Measurements from ENCODE around the gene PNMA6E. TPM values are rescaled to one million over a fixed set of nuclear protein-coding genes. Genes with fewer than 3 reads are reported as not detected.

PNMA6E gene
- total and polyA plus RNA-seq, 4 donors = 0.08 TPM; not detected in 3

DNA sequence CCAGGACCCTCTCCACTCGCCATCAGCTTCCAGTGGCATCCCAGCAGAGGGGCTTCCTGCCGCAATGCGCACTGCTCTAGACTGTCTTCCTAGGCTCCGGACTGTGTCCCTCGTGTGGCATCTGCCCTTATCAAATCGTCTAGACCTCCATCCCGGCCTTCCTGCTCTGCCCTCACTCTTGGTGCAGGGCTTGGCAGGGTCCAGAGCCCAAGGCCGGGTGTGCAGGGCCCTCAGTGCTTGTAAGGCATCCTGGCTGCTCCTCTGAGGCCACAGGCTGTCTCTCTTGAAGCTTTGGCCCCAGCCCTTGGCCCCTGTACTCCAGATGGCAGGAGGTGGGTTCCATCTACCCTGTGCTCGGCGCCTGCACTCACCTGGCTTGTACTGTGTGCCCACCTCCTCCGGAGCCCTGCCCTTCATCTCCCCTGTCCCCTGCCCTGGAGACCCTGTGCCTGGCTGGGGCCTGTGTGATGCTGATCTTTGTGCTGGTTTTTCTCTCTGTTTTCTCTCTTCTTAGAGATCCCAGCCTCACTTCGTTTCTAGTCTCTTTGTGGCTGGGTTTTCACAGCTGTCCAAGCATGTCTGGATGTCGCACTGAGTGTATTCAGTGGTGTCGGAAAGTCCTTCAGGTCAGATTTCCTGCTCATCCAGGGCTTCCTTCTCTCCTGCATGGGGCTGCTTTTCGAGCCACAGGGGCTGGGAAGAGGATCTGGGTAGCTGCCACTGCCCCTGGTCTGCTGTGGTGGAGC lies 48.4 kb upstream of the PNMA6E start:
- Histone ChIP-seq H3K4me3 (no peak overlapping the region), H3K36me3 (ENCODE audit: control insufficient read depth in 4 of 4, insufficient read depth in 4 of 4, low read length in 4 of 4) (peaks cover 0 to 1% (median 0%) of the 10 kb centered on the region in 4 donors), H3K27ac (ENCODE audit: low read depth in 1 of 2, low read length in 1 of 2) (no peak overlapping the region), H3K9ac (ENCODE audit: insufficient read depth in 1 of 2, low read length in 2 of 2) (no peak overlapping the region), H3K9me3 (ENCODE audit: control insufficient read depth in 4 of 4, insufficient read depth in 3 of 4, low read length in 3 of 4) (peaks cover 0 to 1% (median 0%) of the 10 kb centered on the region in 4 donors), H3K27me3 (ENCODE audit: control insufficient read depth in 3 of 3, insufficient read depth in 3 of 3, low read length in 2 of 3) (no peaks in the 10 kb centered on the region), H3K4me1 (ENCODE audit: control insufficient read depth in 5 of 5, insufficient read depth in 5 of 5, low read length in 5 of 5) (no peaks in the 10 kb centered on the region)
- no peak for TF ChIP-seq CTCF (IDR thresholded peaks at IDR 0.05; ENCODE audit: control extremely low read depth, extremely low read depth)
- 80 to 92% methylated on average over 12 to 15 of the region's 15 CpGs for WGBS, 2 donors
- ATAC-seq (ENCODE audit: insufficient read depth, low FRiP score) (no peak), DNase-seq (no peak)

GRCh38 chrX:153448556-153449367 lies 47.6 kb upstream of the PNMA6E start:
- DNase-seq = no peak
- Histone ChIP-seq H3K4me3 (no peak overlapping the region), H3K36me3 (ENCODE audit: control insufficient read depth in 4 of 4, insufficient read depth in 4 of 4, low read length in 4 of 4) (peaks cover 0 to 1% (median 0%) of the 10 kb centered on the region in 4 donors), H3K9me3 (ENCODE audit: control insufficient read depth in 4 of 4, insufficient read depth in 3 of 4, low read length in 3 of 4) (peaks cover 0 to under 1% (median 0%) of the 10 kb centered on the region in 4 donors), H3K27me3 (ENCODE audit: control insufficient read depth in 3 of 3, insufficient read depth in 3 of 3, low read length in 2 of 3) (no peaks in the 10 kb centered on the region), H3K9ac (ENCODE audit: insufficient read depth in 1 of 2, low read length in 2 of 2) (no peak overlapping the region), H3K27ac (ENCODE audit: low read depth in 1 of 2, low read length in 1 of 2) (no peak overlapping the region), H3K4me1 (ENCODE audit: control insufficient read depth in 5 of 5, insufficient read depth in 5 of 5, low read length in 5 of 5) (no peaks in the 10 kb centered on the region)
- TF ChIP-seq CTCF (IDR thresholded peaks at IDR 0.05; ENCODE audit: control extremely low read depth, extremely low read depth) = no peak
- WGBS, 2 donors = 90 to 95% methylated on average over 19 to 21 of the region's 21 CpGs
- no peak for ATAC-seq (ENCODE audit: insufficient read depth, low FRiP score)

GRCh38 chrX:153447581-153447960 lies 46.4 kb upstream of the PNMA6E start:
- no peaks in the 10 kb centered on the region for H3K9me3 ChIP-seq (ENCODE audit: control insufficient read depth in 4 of 4, insufficient read depth in 3 of 4, low read length in 3 of 4)
- ATAC-seq (ENCODE audit: insufficient read depth, low FRiP score) = no peak
- H3K4me3 ChIP-seq = no peak overlapping the region
- TF ChIP-seq CTCF (IDR thresholded peaks at IDR 0.05; ENCODE audit: control extremely low read depth, extremely low read depth) = no peak
- H3K27me3 ChIP-seq (ENCODE audit: control insufficient read depth in 3 of 3, insufficient read depth in 3 of 3, low read length in 2 of 3) = no peaks in the 10 kb centered on the region
- H3K36me3 ChIP-seq (ENCODE audit: control insufficient read depth in 4 of 4, insufficient read depth in 4 of 4, low read length in 4 of 4) = peaks cover 0 to 1% (median 0%) of the 10 kb centered on the region in 4 donors
- no peak for DNase-seq
- H3K9ac ChIP-seq (ENCODE audit: insufficient read depth in 1 of 2, low read length in 2 of 2) = no peak overlapping the region
- WGBS, 2 donors = 87 to 93% methylated on average over 8 of the region's 8 CpGs
- no peak overlapping the region for H3K27ac ChIP-seq (ENCODE audit: low read depth in 1 of 2, low read length in 1 of 2)
- no peaks in the 10 kb centered on the region for H3K4me1 ChIP-seq (ENCODE audit: control insufficient read depth in 5 of 5, insufficient read depth in 5 of 5, low read length in 5 of 5)
